Type B pancreatic cell (in vitro differentiated cells): ENCODE measurements around the gene PLD4. TPM values are rescaled to one million over a fixed set of nuclear protein-coding genes. Genes with fewer than 3 reads are reported as not detected.

Experiments
- DNase-seq: peaks from one replicate; pipeline ENCODE4 v3.0.0; 2021; ENCODE audit warnings: mixed read lengths; ENCODE audit not compliant: unreplicated experiment; ENCODE audit errors: extremely low spot score
- H3K27ac Mint-ChIP-seq: 2 replicates; pipeline ENCODE4 v1.8.0; 2021; ENCODE audit warnings: mild to moderate bottlenecking, mixed read lengths
- H3K27me3 Mint-ChIP-seq: 2 replicates; pipeline ENCODE4 v1.8.0; 2021; ENCODE audit warnings: mixed read lengths
- H3K36me3 Mint-ChIP-seq: 2 replicates; pipeline ENCODE4 v1.8.0; 2021; ENCODE audit warnings: mixed read lengths
- H3K4me1 Mint-ChIP-seq: one replicate; pipeline ENCODE4 v1.8.0; 2021; ENCODE audit warnings: mixed read lengths; ENCODE audit not compliant: unreplicated experiment
- H3K4me3 Mint-ChIP-seq: 2 replicates; pipeline ENCODE4 v1.8.0; 2021; ENCODE audit warnings: mild to moderate bottlenecking, mixed read lengths
- H3K9me3 Mint-ChIP-seq: 2 replicates; pipeline ENCODE4 v1.8.0; 2021; ENCODE audit warnings: mixed read lengths
- CTCF ChIP-seq: fragments of 200-600 bp; sonication (generic); conservative IDR thresholded peaks from 2 replicates; pipeline ENCODE4 v1.5.0; 2021; ENCODE audit warnings: antibody characterized with exemption, mild to moderate bottlenecking
- total RNA-seq: library from RNA; stranded (reverse); gene quantifications from 2 replicates; pipeline ENCODE4 v1.2.1, GENCODE V29; 2021; ENCODE audit warnings: low replicate concordance

Gene PLD4
- total RNA-seq, 1 donor from 2014 or later, result 0.17 TPM

- Mint-ChIP-seq H3K36me3 (no peaks in the 10 kb centered on the region), H3K4me1 (peaks cover 4% of the 10 kb centered on the region), H3K27ac (no peak within 1 kb of the TSS), H3K9me3 (no peaks in the 10 kb centered on the region), H3K4me3 (peak within 1 kb of the TSS; percentile 90), H3K27me3 (peaks cover 22% of the 10 kb centered on the region)
- TF ChIP-seq CTCF, result no peak
- DNase-seq, result no peak
Measured at GRCh38 chr14:104977681-104978653, 53.3 kb downstream of the PLD4 start, which contains the start of gene AHNAK2. TSS of gene AHNAK2 (minus strand) at chr14:104978374. CDS start at chr14:104978237, 137 bp downstream.

- peaks cover 22% of the 10 kb centered on the region for H3K27me3 Mint-ChIP-seq
- H3K9me3 Mint-ChIP-seq, result no peaks in the 10 kb centered on the region
- DNase-seq, result no peak
Measured at GRCh38 chr14:104978746-104979691, 54.3 kb downstream of the PLD4 start.

GRCh38 chr14:104979758-104980610 lies 55.3 kb downstream of the PLD4 start:
- H3K27ac Mint-ChIP-seq, result peak overlapping the region; percentile 3
- H3K27me3 Mint-ChIP-seq, result peaks cover 22% of the 10 kb centered on the region
- no peak for DNase-seq
- TF ChIP-seq CTCF, result no peak
- no peaks in the 10 kb centered on the region for H3K9me3 Mint-ChIP-seq
- no peaks in the 10 kb centered on the region for H3K36me3 Mint-ChIP-seq
- H3K4me1 Mint-ChIP-seq, result peaks cover 10% of the 10 kb centered on the region
- peak overlapping the region; percentile 70 for H3K4me3 Mint-ChIP-seq

More at GRCh38 chr14:104978746-104979691, 54.3 kb downstream of the PLD4 start:
- Mint-ChIP-seq H3K27ac (peak overlapping the region; percentile 3), H3K4me1 (peaks cover 10% of the 10 kb centered on the region), H3K36me3 (no peaks in the 10 kb centered on the region), H3K4me3 (peak overlapping the region; percentile 70)
- no peak for TF ChIP-seq CTCF

GRCh38 chr14:104980611-104981531 lies 56.2 kb downstream of the PLD4 start:
- no peak overlapping the region for H3K27ac Mint-ChIP-seq
- peaks cover 22% of the 10 kb centered on the region for H3K27me3 Mint-ChIP-seq
- no peak for TF ChIP-seq CTCF
- no peaks in the 10 kb centered on the region for H3K9me3 Mint-ChIP-seq
- H3K4me3 Mint-ChIP-seq, result no peak overlapping the region
- no peak for DNase-seq
- no peaks in the 10 kb centered on the region for H3K36me3 Mint-ChIP-seq
- peaks cover 10% of the 10 kb centered on the region for H3K4me1 Mint-ChIP-seq
